NCI-H128 (cell line): ENCODE measurements around the gene MGLL.

Source experiments
- DNase-seq: peaks from one replicate; lab custom pipeline; 2025; ENCODE audit not compliant: unreplicated experiment; lab: John Stamatoyannopoulos, UW

MGLL gene

GRCh38 chr3:127789990-127790881, 32.1 kb downstream of the MGLL start:
- DNase-seq: no peak

GRCh38 chr3:127789051-127789450, 33.3 kb downstream of the MGLL start:
- no peak for DNase-seq

- DNase-seq: no peak
Observed at GRCh38 chr3:127788451-127788909, 33.8 kb downstream of the MGLL start.

- no peak for DNase-seq
Observed at GRCh38 chr3:127787571-127788365, 34.5 kb downstream of the MGLL start.

- no peak for DNase-seq
Observed at GRCh38 chr3:127787071-127787490, 35.2 kb downstream of the MGLL start.

- DNase-seq: peak; percentile 53
Observed at GRCh38 chr3:127786353-127787070, 35.8 kb downstream of the MGLL start.

GRCh38 chr3:127785711-127786265, 36.5 kb downstream of the MGLL start:
- peak; percentile 45 for DNase-seq

- DNase-seq: no peak
Observed at GRCh38 chr3:127784865-127785710, 37.2 kb downstream of the MGLL start.

- DNase-seq: no peak
Observed at GRCh38 chr3:127784283-127784682, 38.0 kb downstream of the MGLL start.

GRCh38 chr3:127783642-127784160, 38.6 kb downstream of the MGLL start:
- DNase-seq: peak; percentile 19

GRCh38 chr3:127783166-127783565, 39.1 kb downstream of the MGLL start:
- no peak for DNase-seq

GRCh38 chr3:127781411-127782001, 40.8 kb downstream of the MGLL start:
- DNase-seq: no peak

- no peak for DNase-seq
Observed at GRCh38 chr3:127780536-127781400, 41.5 kb downstream of the MGLL start.

- DNase-seq: no peak
Observed at GRCh38 chr3:127779747-127780146, 42.6 kb downstream of the MGLL start.

GRCh38 chr3:127777921-127778656, 44.2 kb downstream of the MGLL start:
- DNase-seq: no peak

- no peak for DNase-seq
Observed at GRCh38 chr3:127777332-127777731, 45.0 kb downstream of the MGLL start.

- no peak for DNase-seq
Observed at GRCh38 chr3:127776347-127776746, 46.0 kb downstream of the MGLL start.
